ENCODE measurements around the gene ANKRD49. TPM values are rescaled to one million over a fixed set of nuclear protein-coding genes. Genes with fewer than 3 reads are reported as not detected.

Gene ANKRD49
- total and polyA plus RNA-seq, 2 of the 4 experiments (the other 2 are of a cell fraction), result 7.2 to 10.4 TPM

DNA sequence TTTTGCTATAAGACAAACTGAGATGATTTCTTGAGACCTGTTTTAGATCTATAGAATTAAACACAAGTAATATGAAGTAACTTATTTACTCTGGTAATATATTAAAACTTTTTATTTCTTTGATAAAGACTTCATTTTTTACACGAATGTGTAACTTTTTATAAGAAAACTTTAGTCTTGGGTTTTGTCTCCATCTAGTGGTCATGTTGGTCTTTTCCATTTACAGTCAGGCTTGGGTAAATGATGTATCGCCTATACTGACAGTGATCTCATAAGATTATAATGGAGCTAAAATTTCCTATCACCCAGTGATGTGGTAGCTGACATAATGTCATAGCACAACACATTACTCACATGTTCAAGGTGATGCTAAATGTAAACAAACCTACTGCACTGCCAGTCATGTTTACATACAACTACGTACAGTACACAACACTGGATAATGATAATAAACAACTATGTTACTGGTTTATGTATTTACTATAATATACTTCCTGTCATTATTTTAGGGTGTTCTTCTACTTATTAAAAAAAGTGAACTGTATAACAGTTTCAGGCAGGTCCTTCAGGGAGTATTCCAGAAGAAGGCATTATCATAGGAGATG, 11.0 kb downstream of the ANKRD49 start:
- H3K79me1 ChIP-seq (ENCODE audit: low read depth in 1 of 2, low read length in 2 of 2), result no peaks in the 10 kb centered on the region
- H2AFZ ChIP-seq (replicated peaks; ENCODE audit: low read length, poor library complexity), result no peak overlapping the region
- no peak overlapping the region for H2BK15ac ChIP-seq (ENCODE audit: low read depth, low read length)
- intact Hi-C loops (cut with micrococcal nuclease), result loop anchor here (1.0 to 5.0 kb wide), 3 partner anchors 609 to 1272 kb away; partner anchors contain the start of genes C11orf54 and TAF1D
- H3K9me3 ChIP-seq (ENCODE audit: control insufficient read depth, insufficient read depth, low read length), result no peaks in the 10 kb centered on the region
- ChIA-PET CTCF (interaction anchor here (0.7 to 1.4 kb wide), 7 partner anchors 10 to 609 kb away, joined by 3 to 7 read pairs (median 4); no protein-coding TSS in a partner anchor), POLR2A (ENCODE audit: unreplicated experiment) (interaction anchor here (0.6 kb wide), 1 partner anchor 10 kb away, joined by 3 read pairs; no protein-coding TSS in a partner anchor)
- H2BK20ac ChIP-seq (ENCODE audit: low read depth, low read length), result no peak overlapping the region
- H2BK5ac ChIP-seq (ENCODE audit: low read depth, low read length, poor library complexity, severe bottlenecking), result no peak overlapping the region
- DNase-seq (peak; percentile 68), ATAC-seq (ENCODE audit: low read depth) (peak; percentile 67)
- no peak overlapping the region for H3K9ac ChIP-seq (ENCODE audit: low read depth, low read length)
- no peak overlapping the region for H3K4me2 ChIP-seq (ENCODE audit: low read depth, low read length)
- no peak overlapping the region for H3K18ac ChIP-seq (ENCODE audit: low read depth, low read length)
- no peak overlapping the region for H2BK120ac ChIP-seq (ENCODE audit: low read depth, low read length)
- H3K36me3 ChIP-seq (ENCODE audit: control insufficient read depth, insufficient read depth, low read length), result no peaks in the 10 kb centered on the region; the same call in 1 of the 2 replicates
- H3K27me3 ChIP-seq (ENCODE audit: control insufficient read depth, insufficient read depth, low read length), result no peaks in the 10 kb centered on the region; the same call in 1 of the 2 replicates
- no peak overlapping the region for H4K91ac ChIP-seq (ENCODE audit: insufficient read depth, low read depth, low read length)
- no peak overlapping the region for H3K4ac ChIP-seq (ENCODE audit: low read depth, low read length)
- TF ChIP-seq RCOR1 (IDR thresholded peaks at IDR 0.05; ENCODE audit: insufficient replicate concordance, low read length), result no peak
- no peak for TF ChIP-seq BHLHE40 (IDR thresholded peaks at IDR 0.05; ENCODE audit: low read depth, low read length)
- no peak for TF ChIP-seq RFX5 (IDR thresholded peaks at IDR 0.05; ENCODE audit: low read depth, low read length)
- no peak for TF ChIP-seq MAFK (IDR thresholded peaks at IDR 0.05; ENCODE audit: low read depth, low read length)
- no peak for TF ChIP-seq MAZ (IDR thresholded peaks at IDR 0.05; ENCODE audit: borderline replicate concordance, low read depth, low read length)
- TF ChIP-seq, protein P1, sequence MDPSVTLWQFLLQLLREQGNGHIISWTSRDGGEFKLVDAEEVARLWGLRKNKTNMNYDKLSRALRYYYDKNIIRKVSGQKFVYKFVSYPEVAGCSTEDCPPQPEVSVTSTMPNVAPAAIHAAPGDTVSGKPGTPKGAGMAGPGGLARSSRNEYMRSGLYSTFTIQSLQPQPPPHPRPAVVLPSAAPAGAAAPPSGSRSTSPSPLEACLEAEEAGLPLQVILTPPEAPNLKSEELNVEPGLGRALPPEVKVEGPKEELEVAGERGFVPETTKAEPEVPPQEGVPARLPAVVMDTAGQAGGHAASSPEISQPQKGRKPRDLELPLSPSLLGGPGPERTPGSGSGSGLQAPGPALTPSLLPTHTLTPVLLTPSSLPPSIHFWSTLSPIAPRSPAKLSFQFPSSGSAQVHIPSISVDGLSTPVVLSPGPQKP (IDR thresholded peaks at IDR 0.05; ENCODE audit: borderline replicate concordance, low read depth, low read length), result no peak
- TF ChIP-seq CTCF (conservative IDR thresholded peaks at IDR 0.05; ENCODE audit: low read depth, low read length), result peak; percentile 75
- no peak for TF ChIP-seq FOS (IDR thresholded peaks at IDR 0.05; ENCODE audit: low read depth, low read length)
- no peak for TF ChIP-seq USF2 (IDR thresholded peaks at IDR 0.05; ENCODE audit: low read depth, low read length)
- peak; percentile 78 for TF ChIP-seq RAD21 (IDR thresholded peaks at IDR 0.05; ENCODE audit: low read length)
- peak; percentile 67 for TF ChIP-seq SMC3 (IDR thresholded peaks at IDR 0.05; ENCODE audit: low read depth, low read length)
- TF ChIP-seq MXI1 (IDR thresholded peaks at IDR 0.05; ENCODE audit: borderline replicate concordance, low read depth, low read length), result no peak
- no peak for TF ChIP-seq POLR2A (IDR thresholded peaks at IDR 0.05; ENCODE audit: low read depth, low read length)
- no peak overlapping the region for H4K5ac ChIP-seq (ENCODE audit: low read depth, low read length)
- H2AK5ac ChIP-seq (ENCODE audit: low read depth, low read length), result no peak overlapping the region
- no peaks in the 10 kb centered on the region for H3K9me1 ChIP-seq (ENCODE audit: insufficient read depth, low read length)
- H3K23ac ChIP-seq (ENCODE audit: low read depth, low read length), result no peak overlapping the region
- no TSS peak for BruUV-seq (replicated peaks)
- H3K14ac ChIP-seq (replicated peaks; ENCODE audit: low read depth, low read length), result no peak overlapping the region
- H2AK9ac ChIP-seq (replicated peaks; ENCODE audit: low read depth, low read length, poor library complexity), result no peak overlapping the region
- no peak overlapping the region for H4K8ac ChIP-seq (ENCODE audit: low read depth in 2 of 2, low read length in 2 of 2)
- H3K4me3 ChIP-seq (ENCODE audit: insufficient read depth, low read depth, low read length), result no peak overlapping the region
- H3K56ac ChIP-seq (ENCODE audit: extremely low read depth, insufficient read depth, low read length), result no peak overlapping the region
- dilution Hi-C loops (cut with HindIII; ENCODE audit: low sequenced_read_pairs, unreplicated experiment), result no loop called here
- H4K20me1 ChIP-seq (ENCODE audit: insufficient read depth, low read length), result no peaks in the 10 kb centered on the region
- no peak overlapping the region for H3K27ac ChIP-seq (ENCODE audit: insufficient read depth, low read length)
- in situ Hi-C loops (cut with MboI; ENCODE audit: low sequenced_read_pairs), result loop anchor here (5.0 to 10.0 kb wide), 2 partner anchors 332 to 610 kb away; no protein-coding TSS in a partner anchor
- no CpG with 5 or more reads among the region's 3 CpGs for WGBS, 2 experiments (ENCODE audit: extremely low coverage in 2 of 2, insufficient read length in 1 of 2)
- H3K4me1 ChIP-seq (ENCODE audit: control insufficient read depth, insufficient read depth, low read length), result no peaks in the 10 kb centered on the region

All from IMR-90 (cell line).